GM12878 (cell line): ENCODE results near the gene RAB10. TPM values are rescaled to one million over a fixed set of nuclear protein-coding genes. Genes with fewer than 3 reads are reported as not detected.

ENCODE experiments used
- ATAC-seq: fragments of 200-7000 bp; cut with Tn5 transposase; 3 replicates; pipeline ENCODE4 v1.9.1; 2020; ENCODE audit warnings: mild to moderate bottlenecking, moderate library complexity
- BruUV-seq: library from RNA; stranded (reverse); fragments of 400-500 nt; replicated peaks from 2 replicates; lab custom pipeline; 2021; lab: Mats Ljungman, UMichigan
- CTCF ChIA-PET: fragments of 300-600 bp; sonication (Branson Sonifier 250); formaldehyde crosslinking; extraction: SDS; loops from one replicate; lab custom pipeline; 2021; ENCODE audit warnings: inconsistent platforms; lab: Yijun Ruan, JAX
- POLR2A ChIA-PET: fragments of 350-600 bp; formaldehyde crosslinking; extraction: SDS; loops from one replicate; lab custom pipeline; 2021; ENCODE audit warnings: inconsistent platforms; lab: Charles Lee
- RAD21 ChIA-PET: fragments of 300-600 bp; sonication (Branson Sonifier 250); formaldehyde crosslinking; loops from one replicate; lab custom pipeline; 2023; ENCODE audit warnings: antibody characterized with exemption; ENCODE audit not compliant: unreplicated experiment; lab: Charles Lee
- SMC1A ChIA-PET: fragments of 300-600 bp; sonication (Branson Sonifier 250); formaldehyde crosslinking; loops from one replicate; lab custom pipeline; 2023; ENCODE audit not compliant: unreplicated experiment, uncharacterized antibody; lab: Charles Lee
- DNase-seq: peaks from one replicate; pipeline ENCODE4 v3.0.0-alpha.2; 2011; ENCODE audit warnings: low read depth, low spot score
- FAIRE-seq: peaks from 3 replicates; lab custom pipeline; 2011; peaks lifted over from hg19 to GRCh38; lab: Jason Lieb, UNC
- H2AFZ ChIP-seq: 2 replicates; pipeline ENCODE4 v1.6.0; 2011; ENCODE audit warnings: low read depth, low read length, control low read depth; ENCODE audit not compliant: control insufficient read depth
- H3K27ac ChIP-seq: 2 replicates; pipeline ENCODE4 v1.5.1; 2011; ENCODE audit warnings: control low read depth; ENCODE audit not compliant: control insufficient read depth, insufficient read depth
- H3K27me3 ChIP-seq, 2 experiments: replicated peaks in 1 of 2; 2 replicates each; pipeline versions ENCODE4 v1.6.0 to v1.6.1; 2011; ENCODE audit warnings: low read length in 1 of 2; ENCODE audit not compliant: control insufficient read depth in 2 of 2, insufficient read depth in 2 of 2
- H3K36me3 ChIP-seq, 2 experiments: 2 replicates each; pipeline ENCODE4 v1.5.1; 2011; ENCODE audit warnings: low read length in 1 of 2; ENCODE audit not compliant: control insufficient read depth in 2 of 2, insufficient read depth in 2 of 2
- H3K4me1 ChIP-seq: 2 replicates; pipeline ENCODE4 v1.6.1; 2011; ENCODE audit warnings: mild to moderate bottlenecking, low read length, moderate library complexity, mixed read lengths; ENCODE audit not compliant: control insufficient read depth, insufficient read depth
- H3K4me2 ChIP-seq: 2 replicates; pipeline ENCODE4 v1.6.0; 2011; ENCODE audit warnings: control low read depth; ENCODE audit not compliant: control insufficient read depth, insufficient read depth
- H3K4me3 ChIP-seq: fragments of 200-600 bp; sonication (generic); 2 replicates; pipeline ENCODE4 v1.5.1; 2016
- H3K79me2 ChIP-seq: 2 replicates; pipeline ENCODE4 v1.6.0; 2011; ENCODE audit warnings: low read length; ENCODE audit not compliant: control insufficient read depth, insufficient read depth
- H3K9ac ChIP-seq: 2 replicates; pipeline ENCODE4 v1.8.0; 2011; ENCODE audit warnings: low read length, control low read depth, mixed read lengths; ENCODE audit not compliant: control insufficient read depth, insufficient read depth
- H3K9me3 ChIP-seq: replicated peaks from 3 replicates; pipeline ENCODE4 v1.5.1; 2011; ENCODE audit warnings: mild to moderate bottlenecking, low read length; ENCODE audit not compliant: control insufficient read depth, insufficient read depth
- H4K20me1 ChIP-seq: 2 replicates; pipeline ENCODE4 v1.6.0; 2011; ENCODE audit not compliant: control insufficient read depth, insufficient read depth
- BMI1 ChIP-seq: fragments of 450-650 bp; IDR thresholded peaks from 2 replicates; pipeline ENCODE4 v1.6.1; 2016; ENCODE audit warnings: mild to moderate bottlenecking, moderate library complexity, borderline replicate concordance
- CEBPB ChIP-seq, 2 experiments: fragments of 150-350 bp in 1 of 2; IDR thresholded peaks; 2 replicates each; pipeline ENCODE4 v1.6.1; 2012 to 2014; ENCODE audit warnings: low read depth in 2 of 2, low read length in 2 of 2, borderline replicate concordance in 1 of 2, inconsistent platforms in 1 of 2
- CHD2 ChIP-seq: IDR thresholded peaks from 2 replicates; pipeline ENCODE4 v1.6.1; 2011; ENCODE audit warnings: low read depth, low read length, improper control_type of control experiment, borderline replicate concordance
- DPF2 ChIP-seq: fragments of 450-650 bp; IDR thresholded peaks from 2 replicates; pipeline ENCODE4 v1.6.1; 2017; ENCODE audit warnings: mild to moderate bottlenecking
- EP300 ChIP-seq, 2 experiments: fragments of 150-350 bp in 1 of 2; IDR thresholded peaks; 2 replicates each; pipeline ENCODE4 v1.6.1; 2011 to 2012; ENCODE audit warnings: low read depth in 2 of 2, low read length in 2 of 2, borderline replicate concordance in 1 of 2, improper control_type of control experiment in 1 of 2, inconsistent platforms in 1 of 2; ENCODE audit not compliant: control insufficient read depth in 1 of 2
- FOS ChIP-seq: IDR thresholded peaks from 3 replicates; pipeline ENCODE4 v1.6.1; 2011; ENCODE audit warnings: borderline replicate concordance; ENCODE audit not compliant: insufficient read length; ENCODE audit errors: extremely low read depth
- MXI1 ChIP-seq: fragments of 150-350 bp; IDR thresholded peaks from 2 replicates; pipeline ENCODE4 v1.6.1; 2011; ENCODE audit warnings: low read depth, mild to moderate bottlenecking, inconsistent platforms, low read length, improper control_type of control experiment
- NBN ChIP-seq: fragments of 450-650 bp; IDR thresholded peaks from 2 replicates; pipeline ENCODE4 v1.6.1; 2016
- NFYA ChIP-seq: IDR thresholded peaks from 2 replicates; pipeline ENCODE4 v1.6.1; 2011; ENCODE audit warnings: low read depth, mild to moderate bottlenecking, low read length, improper control_type of control experiment, borderline replicate concordance
- NR2C1 ChIP-seq: fragments of 450-650 bp; IDR thresholded peaks from 2 replicates; pipeline ENCODE4 v1.6.1; 2017; ENCODE audit warnings: antibody characterized with exemption, mild to moderate bottlenecking, moderate library complexity
- PML ChIP-seq: IDR thresholded peaks from 2 replicates; pipeline ENCODE4 v1.6.1; 2012; ENCODE audit warnings: low read length, inconsistent platforms
- RAD51 ChIP-seq: fragments of 450-650 bp; IDR thresholded peaks from 2 replicates; pipeline ENCODE4 v1.6.1; 2016; ENCODE audit warnings: moderate library complexity, mild to moderate bottlenecking, inconsistent platforms
- SMARCA5 ChIP-seq: fragments of 450-650 bp; IDR thresholded peaks from 2 replicates; pipeline ENCODE4 v1.6.1; 2017; ENCODE audit warnings: mild to moderate bottlenecking
- STAT3 ChIP-seq: IDR thresholded peaks from 2 replicates; pipeline ENCODE4 v1.6.1; 2011; ENCODE audit warnings: low read depth, low read length, improper control_type of control experiment
- YY1 ChIP-seq: IDR thresholded peaks from 2 replicates; pipeline ENCODE4 v1.6.1; 2011; ENCODE audit warnings: low read depth, mild to moderate bottlenecking, low read length
- ZBED1 ChIP-seq: IDR thresholded peaks from 2 replicates; pipeline ENCODE4 v1.6.1; 2016; ENCODE audit warnings: borderline replicate concordance
- WGBS: methylation state at CpG from one replicate; pipeline ENCODE4 v1.1.6; 2016; ENCODE audit warnings: low lambda C conversion rate; ENCODE audit not compliant: insufficient replicate concordance, insufficient coverage; ENCODE audit errors: missing lambda C conversion rate; 5-methylcytosine and 5-hydroxymethylcytosine counted together
- in situ Hi-C: fragments of 300-500 bp; cut with MboI; formaldehyde crosslinking; loops from 9 replicates; pipeline ENCODE4 v1.14.3; 2018; ENCODE audit warnings: mixed read lengths
- intact Hi-C: fragments of 100-400 bp; cut with micrococcal nuclease; formaldehyde crosslinking; loops from one replicate; pipeline ENCODE4 v1.14.2; 2022; ENCODE audit not compliant: unreplicated experiment
- polyA plus RNA-seq, 11 experiments: library from polyadenylated mRNA; depleted of rRNA in 4 of 11; unstranded in 6 of 11; stranded (reverse) in 5 of 11; fragments of >200 nt; fragmentation: Nextera tagmentation in 4 of 11; fragmentation: Illumina TruSeq in 1 of 11; extraction: Ambion mirVana in 4 of 11; extraction: Trizol in 1 of 11; gene quantifications; 1 replicate in 1 of 11; 2 replicates in 10 of 11; pipeline versions ENCODE4 v1.2.1 to v1.2.3, GENCODE V29; 2011 to 2016; ENCODE audit warnings: inconsistent platforms in 2 of 11, missing spikeins in 2 of 11, low read depth in 1 of 11
- total RNA-seq, 4 experiments: library from RNA; depleted of rRNA in 3 of 4; stranded (reverse); fragments of >200 nt in 3 of 4; fragmentation: Illumina TruSeq in 1 of 4; extraction: Trizol in 1 of 4; gene quantifications; 2 replicates each; pipeline versions ENCODE4 v1.2.1 to v1.2.3, GENCODE V29; 2013 to 2021
- TF ChIP-seq, protein P1 (sequence below): fragments of 450-650 bp; formaldehyde crosslinking; IDR thresholded peaks from 2 replicates; pipeline ENCODE4 v1.4.0; 2022; ENCODE audit warnings: mild to moderate bottlenecking, moderate library complexity
- TF ChIP-seq, protein P2 (sequence below): IDR thresholded peaks from 2 replicates; pipeline ENCODE4 v1.6.1; 2011; ENCODE audit warnings: borderline replicate concordance, low read depth, mild to moderate bottlenecking, moderate library complexity, low read length; ENCODE audit not compliant: insufficient read depth, poor library complexity, severe bottlenecking
- TF ChIP-seq, protein P3 (sequence below): IDR thresholded peaks from 2 replicates; pipeline ENCODE4 v1.6.1; 2011; ENCODE audit warnings: low read depth, mild to moderate bottlenecking, low read length, moderate library complexity, borderline replicate concordance; ENCODE audit errors: extremely low read depth

Gene RAB10
- total and polyA plus RNA-seq, 10 of the 15 experiments (the other 5 are each of a cell fraction or from before 2014, with no cell fraction given), result 13.3 to 109 (median 82.0) TPM

DNA sequence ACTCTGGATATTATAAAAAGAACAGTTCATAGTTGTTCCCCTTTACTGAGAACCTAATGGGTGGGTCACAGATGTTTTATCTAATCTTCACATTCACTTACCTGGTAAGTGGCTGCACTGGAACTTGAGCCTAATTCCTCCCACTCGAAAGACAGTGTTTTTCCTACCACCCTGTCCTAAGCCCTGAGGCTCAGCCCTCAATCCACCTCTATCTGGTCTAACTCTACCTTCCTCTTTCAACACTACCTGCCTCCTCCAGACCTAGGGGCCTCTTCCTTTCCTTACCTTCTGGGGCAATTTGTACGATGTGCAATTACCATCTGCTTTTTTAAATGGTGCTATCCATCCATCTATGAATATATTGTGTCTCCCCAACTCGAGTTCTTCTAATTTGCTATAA, 41.9 kb upstream of the RAB10 start:
- ATAC-seq (peak; percentile 50), FAIRE-seq (no peak), DNase-seq (no peak)
- ChIA-PET POLR2A (no interaction called here), SMC1A (interaction anchor here (0.7 to 2.9 kb wide), 24 partner anchors 8 to 586 kb away, joined by 3 to 57 read pairs (median 3); partner anchors contain the start of gene RAB10), CTCF (interaction anchor here (0.6 to 2.3 kb wide), 47 partner anchors 8 to 385 kb away, joined by 3 to 84 read pairs (median 4); partner anchors contain the start of genes KIF3C and RAB10), RAD21 (interaction anchor here (0.6 to 1.6 kb wide), 22 partner anchors 10 to 385 kb away, joined by 3 to 17 read pairs (median 4); partner anchors contain the start of genes KIF3C and RAB10)
- intact Hi-C loops, result loop anchor here (1.0 to 10.0 kb wide), 4 partner anchors 93 to 340 kb away; no protein-coding TSS in a partner anchor
- WGBS, result 56% methylated on average over 3 of the region's 3 CpGs
- Histone ChIP-seq H3K9me3 (no peaks in the 10 kb centered on the region), H3K4me1 (no peaks in the 10 kb centered on the region), H4K20me1 (no peaks in the 10 kb centered on the region), H3K27me3 (no peaks in the 10 kb centered on the region), H3K4me2 (no peak overlapping the region), H3K79me2 (no peaks in the 10 kb centered on the region), H3K4me3 (no peak overlapping the region), H3K27ac (no peak overlapping the region), H3K36me3 (no peaks in the 10 kb centered on the region), H2AFZ (no peak overlapping the region), H3K9ac (no peak overlapping the region)
- no TSS peak for BruUV-seq
- TF ChIP-seq, protein P1, sequence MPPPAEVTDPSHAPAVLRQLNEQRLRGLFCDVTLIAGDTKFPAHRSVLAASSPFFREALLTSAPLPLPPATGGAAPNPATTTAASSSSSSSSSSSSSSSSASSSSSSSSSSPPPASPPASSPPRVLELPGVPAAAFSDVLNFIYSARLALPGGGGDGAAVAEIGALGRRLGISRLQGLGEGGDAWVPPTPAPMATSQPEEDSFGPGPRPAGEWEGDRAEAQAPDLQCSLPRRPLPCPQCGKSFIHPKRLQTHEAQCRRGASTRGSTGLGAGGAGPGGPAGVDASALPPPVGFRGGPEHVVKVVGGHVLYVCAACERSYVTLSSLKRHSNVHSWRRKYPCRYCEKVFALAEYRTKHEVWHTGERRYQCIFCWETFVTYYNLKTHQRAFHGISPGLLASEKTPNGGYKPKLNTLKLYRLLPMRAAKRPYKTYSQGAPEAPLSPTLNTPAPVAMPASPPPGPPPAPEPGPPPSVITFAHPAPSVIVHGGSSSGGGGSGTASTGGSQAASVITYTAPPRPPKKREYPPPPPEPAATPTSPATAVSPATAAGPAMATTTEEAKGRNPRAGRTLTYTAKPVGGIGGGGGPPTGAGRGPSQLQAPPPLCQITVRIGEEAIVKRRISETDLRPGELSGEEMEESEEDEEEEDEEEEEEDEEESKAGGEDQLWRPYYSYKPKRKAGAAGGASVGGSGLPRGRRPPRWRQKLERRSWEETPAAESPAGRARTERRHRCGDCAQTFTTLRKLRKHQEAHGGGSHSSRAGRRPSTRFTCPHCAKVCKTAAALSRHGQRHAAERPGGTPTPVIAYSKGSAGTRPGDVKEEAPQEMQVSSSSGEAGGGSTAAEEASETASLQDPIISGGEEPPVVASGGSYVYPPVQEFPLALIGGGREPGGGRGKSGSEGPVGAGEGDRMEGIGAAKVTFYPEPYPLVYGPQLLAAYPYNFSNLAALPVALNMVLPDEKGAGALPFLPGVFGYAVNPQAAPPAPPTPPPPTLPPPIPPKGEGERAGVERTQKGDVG (CRISPR knock-in tag), result no peak
- TF ChIP-seq CHD2 (no peak), DPF2 (no peak), NR2C1 (no peak), PML (no peak), NFYA (no peak), EP300 (IDR thresholded peaks at IDR 0.05; ENCODE audit: borderline replicate concordance in 1 of 2, control insufficient read depth in 1 of 2, low read depth in 2 of 2, low read length in 2 of 2) (no peak), CEBPB (IDR thresholded peaks at IDR 0.05; ENCODE audit: borderline replicate concordance in 1 of 2, low read depth in 2 of 2, low read length in 2 of 2) (no peak), BMI1 (no peak), YY1 (no peak), ZBED1 (no peak), RAD51 (no peak), MXI1 (no peak), STAT3 (no peak), NBN (no peak), SMARCA5 (no peak), FOS (no peak)
- TF ChIP-seq, protein P2, sequence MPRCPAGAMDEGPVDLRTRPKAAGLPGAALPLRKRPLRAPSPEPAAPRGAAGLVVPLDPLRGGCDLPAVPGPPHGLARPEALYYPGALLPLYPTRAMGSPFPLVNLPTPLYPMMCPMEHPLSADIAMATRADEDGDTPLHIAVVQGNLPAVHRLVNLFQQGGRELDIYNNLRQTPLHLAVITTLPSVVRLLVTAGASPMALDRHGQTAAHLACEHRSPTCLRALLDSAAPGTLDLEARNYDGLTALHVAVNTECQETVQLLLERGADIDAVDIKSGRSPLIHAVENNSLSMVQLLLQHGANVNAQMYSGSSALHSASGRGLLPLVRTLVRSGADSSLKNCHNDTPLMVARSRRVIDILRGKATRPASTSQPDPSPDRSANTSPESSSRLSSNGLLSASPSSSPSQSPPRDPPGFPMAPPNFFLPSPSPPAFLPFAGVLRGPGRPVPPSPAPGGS, result no peak
- TF ChIP-seq, protein P3, sequence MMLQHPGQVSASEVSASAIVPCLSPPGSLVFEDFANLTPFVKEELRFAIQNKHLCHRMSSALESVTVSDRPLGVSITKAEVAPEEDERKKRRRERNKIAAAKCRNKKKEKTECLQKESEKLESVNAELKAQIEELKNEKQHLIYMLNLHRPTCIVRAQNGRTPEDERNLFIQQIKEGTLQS, result no peak
- in situ Hi-C loops, result loop anchor here (5.0 kb wide), 1 partner anchor 155 kb away; no protein-coding TSS in a partner anchor
